ENCODE data around the gene ANAPC5.
A peak's percentile ranks its signal among the peaks of the same experiment; 100 is the strongest.
"Not testable (repeated sequence)": the region's sequence is repeated elsewhere in the genome, so short reads cannot be mapped to it uniquely, and the experiment has no call there.

Gene ANAPC5

DNA sequence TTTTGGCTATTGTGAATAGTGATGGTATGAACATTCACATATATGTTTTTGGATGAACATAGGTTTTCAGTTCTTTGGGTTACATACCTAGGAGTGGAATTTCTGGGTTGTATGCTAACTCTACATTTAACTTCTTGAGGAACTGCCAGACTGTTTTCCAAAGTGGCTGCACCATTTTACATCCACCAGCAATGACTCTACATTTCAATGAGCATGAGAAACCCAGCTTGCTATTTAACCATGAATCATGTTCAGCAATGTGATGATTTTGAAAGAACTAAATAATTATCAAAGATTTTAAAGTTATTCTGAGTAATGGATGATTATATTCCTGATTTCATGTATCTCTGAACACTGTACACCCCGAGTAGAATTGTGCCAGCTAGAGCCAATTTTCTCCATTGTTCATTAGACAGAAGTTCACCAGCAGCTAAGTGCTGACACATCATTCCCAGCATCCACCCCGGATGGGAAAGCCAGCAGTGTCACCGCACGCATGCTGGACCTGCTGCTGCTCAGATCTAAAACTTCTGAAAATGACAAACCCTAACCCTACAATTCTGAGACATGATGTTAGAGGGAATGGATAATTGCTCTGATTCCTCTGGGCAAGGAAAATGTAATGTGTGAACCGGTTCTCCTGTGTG, 13.3 kb upstream of the ANAPC5 start:
- no peak for DNase-seq (ENCODE audit: low read depth)

DNA sequence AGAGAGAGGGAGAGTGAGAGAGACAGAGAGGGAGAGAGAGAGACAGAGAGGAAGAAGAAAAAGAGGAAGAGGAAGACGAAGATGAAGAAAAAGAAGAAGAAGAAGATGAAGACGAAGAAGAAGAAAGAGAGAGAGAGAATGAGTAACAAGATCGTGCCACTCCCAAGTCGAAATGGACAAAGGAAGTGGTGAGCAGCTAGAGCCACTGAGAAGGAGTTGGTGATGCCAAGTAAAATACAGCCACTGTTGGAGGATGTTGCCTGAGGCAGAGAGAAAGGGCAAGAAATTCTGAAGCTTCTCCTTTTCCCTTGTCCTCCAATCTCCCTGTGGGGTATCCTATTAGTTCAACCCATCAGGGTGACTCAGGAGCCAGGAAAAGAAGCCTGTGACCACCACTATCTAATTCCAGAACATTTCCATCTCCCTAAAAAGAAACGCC, 12.5 kb upstream of the ANAPC5 start:
- DNase-seq (ENCODE audit: low read depth): no peak

DNA sequence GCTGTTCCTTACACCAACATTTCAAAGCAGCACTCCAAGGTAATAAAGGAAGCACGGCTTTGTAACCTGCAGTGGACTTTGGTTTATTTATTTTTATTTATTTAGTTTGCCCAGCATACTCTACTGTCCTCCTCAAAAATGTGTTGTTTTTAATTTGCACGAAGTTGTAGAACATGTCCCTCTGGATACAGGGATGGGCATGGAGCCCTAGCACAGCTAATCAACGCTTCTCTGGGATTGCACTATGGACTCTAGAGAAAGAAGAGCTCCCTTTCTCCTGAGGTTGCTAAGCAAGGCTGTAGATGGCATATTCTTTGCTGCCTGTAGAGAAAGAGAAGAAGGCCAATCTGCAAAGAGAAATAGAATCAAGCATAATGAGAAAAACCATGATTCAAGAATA, 5.9 kb upstream of the ANAPC5 start:
- DNase-seq (ENCODE audit: low read depth): no peak

DNA sequence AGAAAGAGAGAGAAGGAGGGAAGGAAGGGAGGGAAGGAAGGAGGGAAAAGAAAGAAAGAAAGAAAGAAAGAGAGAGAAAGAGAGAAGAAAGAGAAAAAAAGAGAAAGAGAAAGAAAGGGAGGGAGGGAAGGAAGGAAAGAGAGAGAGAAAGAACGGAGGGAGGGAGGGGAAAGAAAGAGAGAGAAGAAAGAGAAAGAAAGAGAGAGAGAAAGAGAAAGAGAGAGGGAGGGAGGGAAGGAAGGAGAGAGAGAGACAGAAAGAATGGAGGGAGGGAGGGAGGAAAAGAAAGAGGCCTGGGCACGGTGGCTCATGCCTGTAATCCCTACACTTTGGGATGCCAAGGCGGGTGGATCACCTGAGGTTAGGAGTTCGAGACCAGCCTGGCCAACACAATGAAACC, 5.1 kb upstream of the ANAPC5 start:
- DNase-seq (ENCODE audit: low read depth): no peak

DNA sequence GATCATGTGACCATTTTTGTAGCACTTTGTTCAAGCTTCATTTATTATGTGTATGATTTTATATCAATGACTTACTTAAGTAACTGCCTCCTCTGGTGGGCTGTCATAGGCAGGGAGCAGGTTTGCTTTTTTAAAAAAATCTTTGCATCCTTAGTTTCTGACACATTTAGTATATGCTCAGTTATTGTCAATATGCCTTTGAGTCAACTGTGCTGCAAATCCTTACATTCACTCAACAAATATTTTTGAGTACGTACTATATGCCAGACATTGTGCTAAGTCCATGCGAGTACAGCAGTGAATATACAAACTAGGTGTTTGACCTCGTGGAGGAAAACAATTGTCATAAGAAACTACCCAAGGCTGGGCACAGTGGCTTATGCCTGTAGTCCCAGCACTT, 4.4 kb upstream of the ANAPC5 start:
- DNase-seq (ENCODE audit: low read depth): no peak

DNA sequence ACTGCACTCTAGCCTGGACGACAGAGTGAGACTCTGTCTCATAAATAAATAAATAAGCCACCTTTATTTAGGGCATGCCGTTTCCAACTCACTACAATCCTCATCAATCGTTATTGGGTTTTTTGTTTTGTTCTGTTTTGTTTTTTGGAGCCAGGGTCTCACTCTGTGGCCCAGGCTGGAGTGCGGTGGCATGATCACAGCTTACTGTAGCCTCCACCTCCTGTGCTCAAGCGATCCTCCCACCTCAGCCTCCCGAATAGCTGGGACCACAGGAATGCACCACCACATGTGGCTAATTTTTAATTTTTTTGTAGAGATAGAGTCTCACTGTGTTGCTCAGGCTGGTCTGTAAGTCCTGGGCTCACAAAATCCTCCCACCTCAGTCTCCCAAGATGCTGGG, 3.6 kb upstream of the ANAPC5 start:
- no peak for DNase-seq (ENCODE audit: low read depth)

DNA sequence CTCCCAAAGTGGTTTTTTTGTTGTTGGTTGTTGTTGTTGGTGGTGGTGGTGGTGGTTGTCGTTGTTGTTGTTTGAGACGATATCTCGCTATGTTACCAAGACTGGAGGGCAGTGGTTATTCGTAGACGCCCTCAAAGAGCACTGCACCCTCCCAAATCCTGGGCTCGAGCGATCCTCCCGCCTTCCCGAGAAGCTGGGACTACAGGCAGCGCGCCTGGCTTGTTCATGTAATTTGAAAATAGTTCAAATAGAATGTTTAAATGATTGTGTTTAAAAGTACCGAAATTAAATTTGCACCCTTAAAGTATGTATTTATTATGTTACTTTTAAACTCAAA, 439 bp upstream of the ANAPC5 start:
- no peak for DNase-seq (ENCODE audit: low read depth)

DNA sequence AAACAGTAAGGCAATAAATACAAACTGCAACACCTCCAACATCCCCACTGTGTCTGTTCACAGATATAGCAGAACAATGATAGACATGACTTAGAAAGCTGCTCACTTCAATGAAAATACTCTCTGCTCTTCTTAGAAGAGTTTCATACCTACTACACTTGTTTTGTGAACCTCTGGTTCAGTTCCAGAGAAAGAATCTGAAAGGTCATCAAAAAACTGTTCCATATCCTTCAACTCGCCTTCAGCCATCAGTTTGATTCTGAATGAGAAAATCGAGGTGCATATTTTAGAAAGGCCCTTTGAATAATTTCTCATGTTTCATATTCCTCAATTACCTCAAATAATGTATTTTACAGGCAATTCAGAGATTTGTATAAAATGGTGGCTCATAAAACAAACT, 5.5 kb downstream of the ANAPC5 start:
- no peak for DNase-seq (ENCODE audit: low read depth)

DNA sequence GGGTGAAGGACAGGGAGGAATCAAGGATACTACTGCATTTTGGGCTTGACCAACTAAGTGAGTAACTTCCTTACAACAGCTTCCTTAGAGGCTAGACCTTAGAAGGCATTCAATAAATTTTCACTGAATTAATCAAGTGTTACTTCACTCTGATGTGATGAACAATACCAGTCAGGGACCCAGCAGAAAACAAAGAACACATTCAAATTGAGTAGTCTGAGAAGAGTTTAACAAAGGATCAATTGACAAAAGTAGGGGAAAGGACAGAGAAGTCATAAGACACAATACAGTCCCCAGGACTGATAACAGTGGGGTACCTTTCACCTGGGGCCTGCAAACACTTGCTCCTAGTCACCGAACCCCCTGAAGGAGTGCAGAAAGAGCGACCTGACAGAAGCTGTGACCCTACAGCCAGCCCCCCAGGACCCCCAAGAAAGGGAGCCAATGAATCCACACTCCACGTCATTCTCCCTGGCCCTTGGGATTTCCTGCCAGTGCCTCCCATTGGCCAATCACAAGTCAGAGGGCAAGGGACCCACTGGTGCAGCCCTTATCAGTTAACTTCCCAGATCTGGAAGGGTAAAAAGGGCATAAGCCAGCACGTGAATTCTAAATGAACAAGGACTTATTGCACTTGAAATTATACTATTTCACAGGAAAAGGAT, 6.9 kb downstream of the ANAPC5 start:
- DNase-seq (ENCODE audit: low read depth): no peak

DNA sequence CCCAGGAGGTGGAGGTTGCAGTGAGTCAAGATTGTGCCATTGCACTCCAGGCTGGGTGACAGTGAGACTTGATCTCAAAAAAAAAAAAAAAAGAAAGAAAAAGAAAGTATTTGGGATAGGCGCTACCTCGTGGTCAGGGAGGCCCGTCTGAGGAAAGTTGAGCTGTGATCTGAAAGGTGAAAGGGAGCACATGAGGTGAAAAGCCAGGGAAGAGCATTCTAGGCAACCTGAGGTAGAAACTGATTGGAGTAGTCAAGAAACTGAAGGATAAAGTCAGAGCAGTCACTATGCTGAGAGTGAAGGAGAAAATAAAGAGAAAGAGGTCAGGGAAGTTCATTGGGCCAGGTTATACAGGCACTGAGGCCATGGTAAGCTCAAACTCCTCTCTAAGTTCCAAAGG, 7.7 kb downstream of the ANAPC5 start:
- no peak for DNase-seq (ENCODE audit: low read depth)

GRCh38 chr12:121337416-121337815, 14.8 kb downstream of the ANAPC5 start:
- no peak for DNase-seq (ENCODE audit: low read depth)

DNA sequence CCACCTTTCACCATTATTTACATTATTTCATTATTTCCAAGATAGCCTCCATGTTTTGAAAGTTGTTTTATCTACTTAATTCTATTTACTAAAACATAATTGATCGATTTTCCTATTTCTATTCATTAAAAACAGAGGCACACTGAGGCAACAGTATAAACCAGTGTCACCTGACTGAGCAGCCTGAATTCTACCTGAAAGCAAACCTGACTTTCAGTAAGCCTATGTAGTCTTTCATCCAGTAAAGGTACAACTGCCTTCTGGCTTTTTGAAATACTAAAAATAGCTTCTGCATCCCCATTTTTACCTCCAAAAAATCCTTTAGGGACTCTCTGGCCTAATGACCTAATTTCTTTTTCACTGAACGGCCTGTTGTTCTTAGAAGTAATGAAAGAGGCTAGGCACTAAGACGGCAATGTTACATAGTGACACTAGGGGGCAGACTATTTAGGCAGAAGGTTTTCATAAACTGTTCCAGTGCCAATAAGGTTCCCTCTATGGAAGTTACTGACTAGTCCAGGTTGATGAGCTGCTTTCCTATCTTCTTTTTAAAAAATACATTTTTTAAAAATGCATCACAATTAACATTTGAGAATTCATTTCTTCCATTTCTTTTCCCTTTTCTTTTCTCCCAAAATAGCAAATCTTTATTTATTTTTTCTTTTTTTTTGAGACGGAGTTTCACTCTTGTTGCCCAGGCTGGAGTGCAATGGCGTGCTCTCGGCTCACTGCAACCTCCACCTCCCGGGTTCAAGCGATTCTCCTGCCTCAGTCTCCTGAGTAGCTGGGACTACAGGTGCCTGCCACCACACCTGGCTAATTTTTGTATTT, 17.5 kb downstream of the ANAPC5 start:
- DNase-seq (ENCODE audit: low read depth): peak; percentile 24

DNA sequence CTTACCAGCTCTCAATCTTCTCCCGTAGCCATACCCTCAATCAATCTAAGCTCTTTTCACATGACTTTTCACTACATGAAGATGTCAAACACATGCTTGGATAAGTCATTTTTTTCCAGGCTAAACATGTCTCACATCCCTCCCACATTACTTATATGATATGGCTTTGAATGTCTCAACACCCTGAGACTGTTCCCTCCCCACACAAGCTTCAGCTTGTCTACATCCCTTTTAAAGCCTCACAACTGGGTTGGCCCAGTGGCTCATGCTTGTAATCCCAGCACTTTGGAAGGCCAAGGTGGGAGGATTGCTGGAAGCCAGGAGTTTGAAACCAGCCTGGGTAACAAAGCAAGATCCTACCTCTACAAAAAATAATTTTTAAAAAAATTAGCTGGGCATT, 18.5 kb downstream of the ANAPC5 start:
- no peak for DNase-seq (ENCODE audit: low read depth)

- DNase-seq (ENCODE audit: low read depth): no peak
Observed at GRCh38 chr12:121331248-121331647, 21.0 kb downstream of the ANAPC5 start.

DNA sequence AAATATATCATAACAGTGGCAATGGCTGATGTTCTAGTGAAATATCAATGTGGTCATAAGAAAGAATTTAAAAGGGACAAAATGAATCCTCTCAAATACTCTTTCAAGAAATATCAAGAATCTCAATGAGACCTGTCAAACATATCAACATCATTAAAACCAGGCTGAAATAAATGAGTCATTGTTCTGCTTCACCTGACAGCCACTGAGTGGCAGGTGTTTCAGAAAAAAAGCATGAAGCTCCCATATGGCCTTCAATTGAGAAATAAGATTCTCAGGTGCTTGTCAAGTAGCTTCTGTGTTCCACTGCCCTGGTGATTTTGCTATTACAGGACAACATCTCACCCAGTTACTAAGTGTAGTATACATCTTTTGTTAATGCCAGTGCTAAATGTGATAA, 21.5 kb downstream of the ANAPC5 start:
- no peak for DNase-seq (ENCODE audit: low read depth)

DNA sequence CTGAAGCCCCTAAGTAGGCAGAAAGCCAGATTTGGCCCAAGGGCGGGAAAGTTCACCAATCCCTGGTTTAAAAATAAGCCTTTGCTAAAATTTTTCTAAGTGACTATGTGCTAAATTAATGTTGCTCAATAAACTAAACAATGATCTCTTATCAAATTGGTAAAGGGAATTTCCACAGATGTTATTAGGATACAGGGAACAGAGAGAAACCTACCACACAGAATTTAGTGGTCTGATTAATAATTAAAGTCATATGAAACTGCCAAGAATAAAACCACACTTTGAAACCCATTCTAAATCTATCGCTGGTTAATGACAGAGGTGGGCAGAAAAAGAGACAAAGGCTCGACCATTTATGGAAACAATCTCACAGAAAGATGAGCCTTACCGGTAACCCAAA, 22.0 kb downstream of the ANAPC5 start:
- DNase-seq (ENCODE audit: low read depth): no peak

DNA sequence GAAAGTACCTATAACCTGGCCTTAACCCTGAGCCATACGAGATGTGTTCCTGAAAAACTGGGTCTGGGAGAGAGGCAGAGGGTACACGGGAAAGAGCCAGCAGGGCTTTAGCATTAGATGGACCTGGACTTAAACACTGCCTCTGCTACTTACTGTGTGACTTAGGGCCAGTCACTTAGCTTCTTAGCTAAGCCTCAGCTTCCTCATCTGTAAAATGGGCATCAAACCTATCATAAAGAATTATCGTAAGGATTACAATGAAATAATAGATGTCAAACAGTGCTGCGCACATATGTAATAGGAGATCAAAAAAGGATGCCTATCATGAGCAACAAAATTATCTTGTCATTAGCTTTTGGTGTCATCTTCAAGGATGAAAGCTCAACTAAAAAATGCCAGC, 23.6 kb downstream of the ANAPC5 start:
- DNase-seq (ENCODE audit: low read depth): no peak

- no peak for DNase-seq (ENCODE audit: low read depth)
Observed at GRCh38 chr12:121326996-121327674, 25.1 kb downstream of the ANAPC5 start.

GRCh38 chr12:121325922-121326396, 26.3 kb downstream of the ANAPC5 start:
- DNase-seq (ENCODE audit: low read depth): no peak

DNA sequence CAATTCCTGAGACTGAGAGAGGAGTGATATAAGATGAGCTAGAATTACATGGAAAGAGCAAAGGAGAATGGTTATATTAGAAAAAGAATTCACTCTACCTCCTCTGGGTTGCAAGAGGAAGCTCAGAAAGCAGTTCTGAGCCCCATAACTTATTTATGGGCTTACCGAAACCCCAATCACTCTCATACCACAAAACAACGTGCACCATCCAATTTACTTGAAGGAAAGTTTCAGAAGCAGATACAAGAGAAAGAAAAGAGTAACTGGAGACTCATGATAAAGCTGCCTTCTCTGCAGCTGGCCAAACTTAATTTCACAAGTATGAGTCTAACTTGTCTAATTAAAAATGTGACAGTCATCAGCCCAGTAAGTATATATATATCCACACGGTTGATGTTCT, 28.3 kb downstream of the ANAPC5 start:
- DNase-seq (ENCODE audit: low read depth): no peak

GRCh38 chr12:121318121-121318520, 34.1 kb downstream of the ANAPC5 start:
- DNase-seq (ENCODE audit: low read depth): no peak

- DNase-seq (ENCODE audit: low read depth): no peak
Observed at GRCh38 chr12:121314431-121314830, 37.8 kb downstream of the ANAPC5 start.

- DNase-seq (ENCODE audit: low read depth): not testable (repeated sequence)
Observed at GRCh38 chr12:121310231-121310630, 42.0 kb downstream of the ANAPC5 start.
